Measurements from ENCODE around the gene DBX1. TPM values are rescaled to one million over a fixed set of nuclear protein-coding genes. Genes with fewer than 3 reads are reported as not detected.

Gene DBX1
- total and polyA plus RNA-seq, 2 of the 13 experiments (the other 11 are each of a cell fraction or from before 2014, with no cell fraction given), result not detected

DNA sequence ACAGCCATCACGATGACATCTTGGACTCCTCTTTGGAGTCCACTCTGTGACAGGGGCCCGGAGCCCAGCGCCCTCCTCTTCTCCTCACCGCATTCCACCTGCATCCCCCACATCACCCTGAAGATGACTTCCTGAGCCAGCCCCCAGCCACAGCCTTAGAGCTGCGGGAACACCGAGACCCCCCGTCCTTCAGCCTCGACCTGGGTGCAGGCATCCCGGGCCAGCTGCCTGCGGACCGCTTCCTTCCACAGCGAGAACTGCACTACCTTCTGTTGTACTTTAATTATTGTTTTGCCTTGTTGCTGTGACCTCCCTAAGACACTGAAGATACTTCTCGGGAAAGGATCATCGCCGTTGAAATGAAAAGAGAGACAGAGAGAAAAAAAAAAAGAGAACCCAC is 42.1 kb downstream of the DBX1 start (continued):
- TF ChIP-seq, protein P1, sequence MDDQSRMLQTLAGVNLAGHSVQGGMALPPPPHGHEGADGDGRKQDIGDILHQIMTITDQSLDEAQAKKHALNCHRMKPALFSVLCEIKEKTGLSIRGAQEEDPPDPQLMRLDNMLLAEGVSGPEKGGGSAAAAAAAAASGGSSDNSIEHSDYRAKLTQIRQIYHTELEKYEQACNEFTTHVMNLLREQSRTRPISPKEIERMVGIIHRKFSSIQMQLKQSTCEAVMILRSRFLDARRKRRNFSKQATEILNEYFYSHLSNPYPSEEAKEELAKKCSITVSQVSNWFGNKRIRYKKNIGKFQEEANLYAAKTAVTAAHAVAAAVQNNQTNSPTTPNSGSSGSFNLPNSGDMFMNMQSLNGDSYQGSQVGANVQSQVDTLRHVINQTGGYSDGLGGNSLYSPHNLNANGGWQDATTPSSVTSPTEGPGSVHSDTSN (CRISPR knock-in tag; IDR thresholded peaks at IDR 0.05; ENCODE audit: borderline replicate concordance), result no peak

GRCh38 chr11:20117291-20117690 is 43.0 kb downstream of the DBX1 start:
- 98% methylated on average over 5 of the region's 5 CpGs for WGBS (ENCODE audit: low lambda C conversion rate)
- CTCF ChIA-PET (ENCODE audit: low intra/inter-chr PET ratio, low total read pairs), result no interaction called here
- Histone ChIP-seq H3K4me1 (ENCODE audit: insufficient read depth, low read length) (no peaks in the 10 kb centered on the region), H3K4me2 (ENCODE audit: low read depth, low read length) (no peak overlapping the region), H3K27me3 (ENCODE audit: control insufficient read depth in 1 of 2, insufficient read depth in 2 of 2, low read length in 2 of 2) (no peaks in the 10 kb centered on the region), H3K9me3 (ENCODE audit: low read length) (no peaks in the 10 kb centered on the region), H3K27ac (ENCODE audit: extremely low read length, insufficient read depth, low read length) (no peak overlapping the region), H4K20me1 (ENCODE audit: insufficient read depth, low read length) (no peaks in the 10 kb centered on the region), H3K9ac (ENCODE audit: insufficient read depth, low read depth, low read length) (no peak overlapping the region), H2AFZ (ENCODE audit: low read length) (no peak overlapping the region), H3K36me3 (replicated peaks in 1 of 2; ENCODE audit: control insufficient read depth in 1 of 2, insufficient read depth in 2 of 2, low read length in 2 of 2) (peaks cover 31 to 67% of the 10 kb centered on the region in 2 experiments; a peak in 4 of 5 replicates), H3K79me2 (ENCODE audit: insufficient read depth, low read length) (no peaks in the 10 kb centered on the region), H3K4me3 (replicated peaks in 1 of 3; ENCODE audit: insufficient read depth in 1 of 3, low read depth in 2 of 3, low read length in 3 of 3) (no peak overlapping the region)
- no TSS peak for BruUV-seq (replicated peaks)
- POLR2A ChIA-PET, result no interaction called here
- in situ Hi-C loops (cut with HindIII; ENCODE audit: extremely low pct_ligation_motif_present, low pct_unique_long_range_greater_than_20kb), result no loop called here
- DNase-seq (ENCODE audit: low spot score), result no peak
- ATAC-seq, result no peak
- no peak for FAIRE-seq
- intact Hi-C loops (cut with micrococcal nuclease; ENCODE audit: unreplicated experiment), result no loop called here
- no peak for TF ChIP-seq ZNF552 (CRISPR knock-in tag; IDR thresholded peaks at IDR 0.05; ENCODE audit: borderline replicate concordance)
- no peak for TF ChIP-seq ZNF891 (CRISPR knock-in tag; IDR thresholded peaks at IDR 0.05)
- TF ChIP-seq PCBP1 (IDR thresholded peaks at IDR 0.05; ENCODE audit: borderline replicate concordance, low read depth, low read length), result no peak
- no peak for TF ChIP-seq MEIS1 (CRISPR knock-in tag; IDR thresholded peaks at IDR 0.05; ENCODE audit: borderline replicate concordance)
- TF ChIP-seq SRSF4 (IDR thresholded peaks at IDR 0.05; ENCODE audit: low read depth, low read length, poor library complexity, severe bottlenecking), result no peak
- no peak for TF ChIP-seq PTBP1 (IDR thresholded peaks at IDR 0.05; ENCODE audit: low read depth, low read length, poor library complexity, severe bottlenecking)
- TF ChIP-seq CENPT (CRISPR knock-in tag; IDR thresholded peaks at IDR 0.05; ENCODE audit: low read depth), result no peak
- TF ChIP-seq, protein P2, sequence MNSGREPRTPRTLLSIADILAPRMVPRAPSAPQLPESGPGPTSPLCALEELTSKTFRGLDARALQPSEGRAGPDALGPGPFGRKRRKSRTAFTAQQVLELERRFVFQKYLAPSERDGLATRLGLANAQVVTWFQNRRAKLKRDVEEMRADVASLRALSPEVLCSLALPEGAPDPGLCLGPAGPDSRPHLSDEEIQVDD (CRISPR knock-in tag; IDR thresholded peaks at IDR 0.05; ENCODE audit: borderline replicate concordance), result no peak
- no peak for TF ChIP-seq ZNF30 (CRISPR knock-in tag; IDR thresholded peaks at IDR 0.05)
- TF ChIP-seq ZNF740 (CRISPR knock-in tag; IDR thresholded peaks at IDR 0.05), result no peak
- no peak for TF ChIP-seq KLF6 (CRISPR knock-in tag; IDR thresholded peaks at IDR 0.05)
- TF ChIP-seq ZNF280B (CRISPR knock-in tag; IDR thresholded peaks at IDR 0.05; ENCODE audit: borderline replicate concordance), result no peak
- TF ChIP-seq ZNF781 (CRISPR knock-in tag; IDR thresholded peaks at IDR 0.05; ENCODE audit: borderline replicate concordance, not compliant biosample characterization), result no peak
- no peak for TF ChIP-seq HNF4A (CRISPR knock-in tag; IDR thresholded peaks at IDR 0.05)
- no peak for TF ChIP-seq ZNF644 (CRISPR knock-in tag; IDR thresholded peaks at IDR 0.05; ENCODE audit: low read depth)

Measured in HepG2 (cell line).